HL-60 (cell line): ENCODE results near the gene CNNM4.

ENCODE experiments used
- DNase-seq, 2 experiments: peaks; one replicate each; pipeline ENCODE4 v3.0.0-alpha.2; 2010 to 2020; ENCODE audit warnings: low read depth in 1 of 2, low spot score in 1 of 2
- H3K27ac ChIP-seq: fragments of 250-450 bp; sonication (Bioruptor Pico); replicated peaks from 2 replicates; pipeline ENCODE4 v1.5.1; 2020; ENCODE audit warnings: mild to moderate bottlenecking, moderate library complexity
- H3K27me3 ChIP-seq: fragments of 250-450 bp; sonication (Bioruptor Pico); 2 replicates; pipeline ENCODE4 v1.5.1; 2021; ENCODE audit warnings: mild to moderate bottlenecking, moderate library complexity; ENCODE audit not compliant: insufficient read depth, poor library complexity, severe bottlenecking
- H3K4me3 ChIP-seq: replicated peaks from 2 replicates; pipeline ENCODE4 v1.5.1; 2011; ENCODE audit warnings: mild to moderate bottlenecking, control low read depth, low read length; ENCODE audit not compliant: insufficient read depth
- CTCF ChIP-seq: IDR thresholded peaks from one replicate; pipeline ENCODE4 v1.5.1; 2011; ENCODE audit warnings: low read length, control low read depth, inconsistent platforms; ENCODE audit not compliant: insufficient read depth
- GABPA ChIP-seq: IDR thresholded peaks from 2 replicates; pipeline ENCODE4 v1.6.1; 2012; ENCODE audit warnings: low read depth
- POLR2AphosphoS5 ChIP-seq: IDR thresholded peaks from 2 replicates; pipeline ENCODE4 v1.6.1; 2012; ENCODE audit warnings: low read depth
- REST ChIP-seq: IDR thresholded peaks from 2 replicates; pipeline ENCODE4 v1.6.1; 2012; ENCODE audit warnings: low read depth; ENCODE audit not compliant: insufficient replicate concordance
- SPI1 ChIP-seq: IDR thresholded peaks from 2 replicates; pipeline ENCODE4 v1.6.1; 2012; ENCODE audit warnings: low read depth, mild to moderate bottlenecking, borderline replicate concordance

Gene CNNM4

GRCh38 chr2:96775160-96775559 lies 14.5 kb downstream of the CNNM4 start:
- TF ChIP-seq POLR2AphosphoS5 (no peak), CTCF (no peak), SPI1 (no peak), GABPA (no peak), REST (no peak)
- Histone ChIP-seq H3K4me3 (no peak overlapping the region), H3K27ac (no peak overlapping the region), H3K27me3 (no peaks in the 10 kb centered on the region)
- no peak for DNase-seq

- no peak for DNase-seq
- no peak overlapping the region for H3K4me3 ChIP-seq
- H3K27ac ChIP-seq = no peak overlapping the region
- TF ChIP-seq POLR2AphosphoS5 (no peak), SPI1 (no peak), CTCF (no peak), GABPA (no peak), REST (no peak)
- H3K27me3 ChIP-seq = no peaks in the 10 kb centered on the region
These were observed 22.7 kb downstream of the CNNM4 start for GRCh38 chr2:96783388-96783787.

GRCh38 chr2:96787411-96787810 lies 26.7 kb downstream of the CNNM4 start:
- Histone ChIP-seq H3K27me3 (no peaks in the 10 kb centered on the region), H3K4me3 (no peak overlapping the region), H3K27ac (no peak overlapping the region)
- TF ChIP-seq POLR2AphosphoS5 (no peak), GABPA (no peak), CTCF (no peak), REST (no peak), SPI1 (no peak)
- DNase-seq = no peak
